HG03571 (cell line): ENCODE data around the gene IL13.

Experiments used
- ATAC-seq: cut with Tn5 transposase; IDR thresholded peaks from one replicate; pipeline ENCODE4 v1.9.1; 2021; ENCODE audit not compliant: unreplicated experiment

The IL13 gene

GRCh38 chr5:132669966-132670882 lies 12.3 kb downstream of the IL13 start:
- ATAC-seq, result no peak

GRCh38 chr5:132671000-132671399 lies 13.0 kb downstream of the IL13 start:
- no peak for ATAC-seq

GRCh38 chr5:132673488-132673887 lies 15.5 kb downstream of the IL13 start:
- ATAC-seq, result no peak

GRCh38 chr5:132673939-132674630 lies 16.1 kb downstream of the IL13 start, which contains the start of gene IL4:
Gene IL4, plus strand, starts transcription at chr5:132673989. Its CDS starts 62 bp downstream, at chr5:132674051.
- ATAC-seq, result no peak

- peak; percentile 72 for ATAC-seq
Observed at GRCh38 chr5:132674671-132675506, 16.9 kb downstream of the IL13 start.

- no peak for ATAC-seq
Observed at GRCh38 chr5:132675936-132676689, 18.1 kb downstream of the IL13 start.

GRCh38 chr5:132677191-132677590 lies 19.2 kb downstream of the IL13 start:
- no peak for ATAC-seq

- ATAC-seq, result no peak
Observed at GRCh38 chr5:132677682-132678400, 19.9 kb downstream of the IL13 start.

GRCh38 chr5:132678735-132679134 lies 20.8 kb downstream of the IL13 start:
- no peak for ATAC-seq

GRCh38 chr5:132679166-132679565 lies 21.2 kb downstream of the IL13 start:
- ATAC-seq, result no peak

GRCh38 chr5:132679717-132680380 lies 21.9 kb downstream of the IL13 start:
- ATAC-seq, result no peak

GRCh38 chr5:132680780-132681475 lies 23.0 kb downstream of the IL13 start:
- ATAC-seq, result no peak

GRCh38 chr5:132681476-132681831 lies 23.5 kb downstream of the IL13 start:
- no peak for ATAC-seq

GRCh38 chr5:132681983-132682382 lies 24.0 kb downstream of the IL13 start:
- no peak for ATAC-seq

GRCh38 chr5:132684491-132684890 lies 26.5 kb downstream of the IL13 start:
- no peak for ATAC-seq

GRCh38 chr5:132684922-132685720 lies 27.1 kb downstream of the IL13 start:
- ATAC-seq, result no peak

- ATAC-seq, result no peak
Observed at GRCh38 chr5:132686193-132686592, 28.2 kb downstream of the IL13 start.

GRCh38 chr5:132687995-132688394 lies 30.0 kb downstream of the IL13 start:
- peak; percentile 34 for ATAC-seq
